ENCODE measurements around the gene EPM2A. TPM values are rescaled to one million over a fixed set of nuclear protein-coding genes. Genes with fewer than 3 reads are reported as not detected.

Gene EPM2A
- total RNA-seq, 1 donor from 2014 or later: 9.6 TPM

GRCh38 chr6:145660676-145661075 is 74.6 kb downstream of the EPM2A start:
- no peaks in the 10 kb centered on the region for H3K79me2 ChIP-seq (ENCODE audit: low read depth)
- no peak overlapping the region for H3K9ac ChIP-seq
- H2AFZ ChIP-seq (replicated peaks): no peak overlapping the region
- no peaks in the 10 kb centered on the region for H3K9me3 ChIP-seq (ENCODE audit: low read depth)
- TF ChIP-seq CTCF (IDR thresholded peaks at IDR 0.05) (no peak), EZH2 (IDR thresholded peaks at IDR 0.05) (no peak), EZH2phosphoT487 (IDR thresholded peaks at IDR 0.05) (no peak)
- no peaks in the 10 kb centered on the region for H3K27me3 Mint-ChIP-seq (ENCODE audit: insufficient read depth, low read depth)
- no peaks in the 10 kb centered on the region for H3K4me1 Mint-ChIP-seq
- no peak overlapping the region for H3K4me3 Mint-ChIP-seq
- no peak overlapping the region for H3K27ac ChIP-seq
- no peaks in the 10 kb centered on the region for H3K36me3 Mint-ChIP-seq
- H3K27ac Mint-ChIP-seq: no peak overlapping the region
- no peak overlapping the region for H3K4me2 ChIP-seq
- H3K27me3 ChIP-seq: no peaks in the 10 kb centered on the region
- no peak for DNase-seq (ENCODE audit: low spot score)
- no peaks in the 10 kb centered on the region for H3F3A ChIP-seq (ENCODE audit: low read depth)
- H4K20me1 ChIP-seq (ENCODE audit: low read depth): no peaks in the 10 kb centered on the region
- no peaks in the 10 kb centered on the region for H3K4me1 ChIP-seq
- H3K36me3 ChIP-seq: no peaks in the 10 kb centered on the region
- no peak overlapping the region for H3K4me3 ChIP-seq
- peaks cover 3% of the 10 kb centered on the region for H3K9me3 Mint-ChIP-seq

GRCh38 chr6:145656128-145656527 is 79.2 kb downstream of the EPM2A start:
- Histone ChIP-seq H3K4me1 (no peaks in the 10 kb centered on the region), H3K79me2 (ENCODE audit: low read depth) (no peaks in the 10 kb centered on the region), H2AFZ (replicated peaks) (no peak overlapping the region), H3K9me3 (ENCODE audit: low read depth) (no peaks in the 10 kb centered on the region), H3K27me3 (no peaks in the 10 kb centered on the region), H3K27ac (no peak overlapping the region), H3K4me3 (no peak overlapping the region), H3F3A (ENCODE audit: low read depth) (no peaks in the 10 kb centered on the region), H4K20me1 (ENCODE audit: low read depth) (no peaks in the 10 kb centered on the region), H3K9ac (no peak overlapping the region), H3K4me2 (no peak overlapping the region), H3K36me3 (no peaks in the 10 kb centered on the region)
- no peak overlapping the region for H3K4me3 Mint-ChIP-seq
- H3K27me3 Mint-ChIP-seq (ENCODE audit: insufficient read depth, low read depth): no peaks in the 10 kb centered on the region
- no peaks in the 10 kb centered on the region for H3K9me3 Mint-ChIP-seq
- H3K4me1 Mint-ChIP-seq: no peaks in the 10 kb centered on the region
- no peak for DNase-seq (ENCODE audit: low spot score)
- TF ChIP-seq CTCF (IDR thresholded peaks at IDR 0.05) (no peak), EZH2 (IDR thresholded peaks at IDR 0.05) (no peak), EZH2phosphoT487 (IDR thresholded peaks at IDR 0.05) (no peak)
- H3K36me3 Mint-ChIP-seq: no peaks in the 10 kb centered on the region
- no peak overlapping the region for H3K27ac Mint-ChIP-seq

- Mint-ChIP-seq H3K36me3 (no peaks in the 10 kb centered on the region), H3K4me1 (no peaks in the 10 kb centered on the region), H3K4me3 (no peak overlapping the region), H3K9me3 (no peaks in the 10 kb centered on the region), H3K27me3 (ENCODE audit: insufficient read depth, low read depth) (no peaks in the 10 kb centered on the region), H3K27ac (no peak overlapping the region)
- no peak overlapping the region for H3K9ac ChIP-seq
- no peaks in the 10 kb centered on the region for H3K36me3 ChIP-seq
- H3K27me3 ChIP-seq: no peaks in the 10 kb centered on the region
- TF ChIP-seq CTCF (IDR thresholded peaks at IDR 0.05): no peak
- TF ChIP-seq EZH2 (IDR thresholded peaks at IDR 0.05): no peak
- no peak for TF ChIP-seq EZH2phosphoT487 (IDR thresholded peaks at IDR 0.05)
- H2AFZ ChIP-seq (replicated peaks): no peak overlapping the region
- H3K9me3 ChIP-seq (ENCODE audit: low read depth): no peaks in the 10 kb centered on the region
- H4K20me1 ChIP-seq (ENCODE audit: low read depth): no peaks in the 10 kb centered on the region
- H3F3A ChIP-seq (ENCODE audit: low read depth): no peaks in the 10 kb centered on the region
- H3K4me3 ChIP-seq: no peak overlapping the region
- H3K79me2 ChIP-seq (ENCODE audit: low read depth): no peaks in the 10 kb centered on the region
- H3K4me2 ChIP-seq: no peak overlapping the region
- no peak overlapping the region for H3K27ac ChIP-seq
- H3K4me1 ChIP-seq: no peaks in the 10 kb centered on the region
- DNase-seq (ENCODE audit: low spot score): no peak
These were observed 82.7 kb downstream of the EPM2A start for GRCh38 chr6:145652572-145652971.
